ENCODE results near the gene CREB3L1.

Gene CREB3L1

DNA sequence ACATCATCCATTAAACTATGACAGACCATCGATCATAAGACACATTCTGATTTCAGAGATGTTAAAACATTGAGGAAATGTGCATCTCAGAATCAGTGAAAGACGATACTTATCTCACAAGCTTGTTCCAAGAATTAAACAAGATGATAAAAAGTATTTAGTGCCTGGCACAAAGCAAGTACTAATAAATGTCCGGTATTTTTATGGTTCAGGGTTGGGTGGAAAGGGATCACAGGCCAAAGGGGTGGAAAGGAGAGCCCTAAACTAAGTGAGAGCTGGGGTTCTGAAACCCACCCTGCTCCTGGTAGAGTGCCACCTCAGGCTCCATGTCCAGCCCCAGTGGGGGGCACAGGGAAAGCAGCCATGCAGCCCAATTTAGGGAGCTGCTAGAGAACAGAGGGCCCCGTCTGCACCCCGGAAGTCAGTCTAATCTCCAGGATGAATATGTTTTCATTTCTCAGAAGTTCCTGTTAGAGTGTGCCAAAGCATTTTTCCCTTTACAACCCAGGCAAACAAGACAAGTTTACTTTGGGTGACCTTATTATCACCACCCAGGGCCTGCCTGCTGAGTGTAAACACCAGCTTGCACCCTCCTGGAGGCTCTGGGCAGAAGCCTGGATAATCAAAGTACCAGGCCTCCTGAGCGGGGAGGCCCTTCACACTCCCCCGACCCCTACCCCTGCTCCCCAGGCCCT lies 3.8 kb upstream of the CREB3L1 start:
- no peak for DNase-seq

DNA sequence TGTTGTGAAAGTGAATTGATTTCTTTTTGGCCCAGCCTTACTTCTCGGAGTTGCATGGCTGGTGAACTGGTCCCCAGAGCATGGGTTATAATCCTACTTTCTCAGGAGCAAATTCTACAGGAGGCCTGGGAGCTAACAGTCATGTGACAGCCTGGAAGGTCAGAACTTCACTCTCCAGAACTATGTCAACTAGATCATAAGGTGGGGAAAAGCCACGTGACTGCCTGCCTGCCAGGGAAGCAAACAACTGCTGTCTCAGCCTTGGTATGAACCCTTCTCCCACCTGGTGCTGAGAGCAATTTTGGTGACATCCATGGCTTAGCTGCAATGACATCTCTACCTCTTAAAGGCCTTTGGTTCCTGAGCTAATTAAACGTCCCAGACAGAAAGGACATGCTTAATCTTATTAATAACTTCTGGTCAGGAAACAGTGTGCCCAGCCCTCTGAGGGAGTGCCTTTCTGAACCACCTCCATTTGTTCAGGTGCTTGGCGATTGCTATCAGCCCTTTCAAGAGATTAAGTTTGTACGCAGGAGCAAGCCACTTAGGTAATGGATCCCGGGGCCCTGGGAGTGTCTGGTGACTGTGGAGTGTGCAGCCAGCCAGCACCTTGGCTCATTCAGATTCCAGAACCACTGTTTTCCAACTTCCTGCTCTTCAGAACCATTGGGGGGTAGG lies 1.4 kb upstream of the CREB3L1 start:
- DNase-seq: no peak

DNA sequence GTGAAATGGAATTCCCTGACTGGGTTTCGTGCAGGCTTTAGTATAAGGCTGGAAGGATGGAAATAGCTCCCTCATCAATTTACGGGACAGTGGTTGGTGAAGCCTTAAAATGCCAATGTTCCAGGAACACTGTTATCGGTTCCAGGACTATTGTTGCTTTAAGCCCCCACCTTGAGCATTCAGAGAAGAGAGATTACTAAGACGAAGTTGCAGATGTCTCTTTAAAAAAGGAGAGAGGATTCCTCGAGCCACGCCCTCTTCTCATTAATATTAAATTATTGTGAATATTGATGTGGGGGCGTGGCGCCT lies 195 bp upstream of the CREB3L1 start:
- DNase-seq: peak; percentile 72

DNA sequence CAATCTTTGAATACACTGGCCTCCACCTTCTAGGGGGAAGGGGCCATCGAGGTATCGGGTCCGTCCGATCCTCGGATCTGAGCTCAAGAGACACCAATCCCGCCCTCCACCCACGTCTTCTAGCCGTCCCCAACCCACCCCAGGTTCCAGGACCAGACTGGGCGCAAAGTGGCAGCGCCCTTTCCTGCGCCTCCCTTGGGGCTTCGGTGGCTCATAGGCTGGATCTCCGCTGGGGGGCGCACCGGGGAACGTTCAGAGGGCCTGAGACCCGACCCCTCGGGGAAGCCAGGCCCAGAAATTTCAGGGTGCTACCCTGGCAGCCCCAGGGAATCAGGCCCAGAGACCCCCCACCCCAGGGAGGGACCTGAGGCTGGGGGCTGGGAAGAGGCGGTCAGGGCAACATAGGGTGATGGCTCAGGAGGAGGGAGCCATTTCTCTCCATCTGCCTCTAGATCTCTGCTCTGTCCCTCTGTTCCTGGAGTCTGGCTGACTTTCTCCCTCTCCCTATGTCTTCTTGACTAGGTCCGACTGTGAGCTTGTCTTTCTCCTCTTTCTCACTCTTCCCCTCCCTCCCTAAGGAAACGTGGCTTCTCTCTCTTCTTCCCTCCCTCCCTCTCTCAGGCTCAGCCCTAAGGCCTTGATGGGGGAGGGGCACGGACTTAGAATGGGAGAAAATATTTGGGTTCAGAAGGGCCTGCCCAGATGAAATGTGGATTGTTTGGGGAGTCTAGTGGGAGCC lies 1.1 kb downstream of the CREB3L1 start:
- peak; percentile 64 for DNase-seq

DNA sequence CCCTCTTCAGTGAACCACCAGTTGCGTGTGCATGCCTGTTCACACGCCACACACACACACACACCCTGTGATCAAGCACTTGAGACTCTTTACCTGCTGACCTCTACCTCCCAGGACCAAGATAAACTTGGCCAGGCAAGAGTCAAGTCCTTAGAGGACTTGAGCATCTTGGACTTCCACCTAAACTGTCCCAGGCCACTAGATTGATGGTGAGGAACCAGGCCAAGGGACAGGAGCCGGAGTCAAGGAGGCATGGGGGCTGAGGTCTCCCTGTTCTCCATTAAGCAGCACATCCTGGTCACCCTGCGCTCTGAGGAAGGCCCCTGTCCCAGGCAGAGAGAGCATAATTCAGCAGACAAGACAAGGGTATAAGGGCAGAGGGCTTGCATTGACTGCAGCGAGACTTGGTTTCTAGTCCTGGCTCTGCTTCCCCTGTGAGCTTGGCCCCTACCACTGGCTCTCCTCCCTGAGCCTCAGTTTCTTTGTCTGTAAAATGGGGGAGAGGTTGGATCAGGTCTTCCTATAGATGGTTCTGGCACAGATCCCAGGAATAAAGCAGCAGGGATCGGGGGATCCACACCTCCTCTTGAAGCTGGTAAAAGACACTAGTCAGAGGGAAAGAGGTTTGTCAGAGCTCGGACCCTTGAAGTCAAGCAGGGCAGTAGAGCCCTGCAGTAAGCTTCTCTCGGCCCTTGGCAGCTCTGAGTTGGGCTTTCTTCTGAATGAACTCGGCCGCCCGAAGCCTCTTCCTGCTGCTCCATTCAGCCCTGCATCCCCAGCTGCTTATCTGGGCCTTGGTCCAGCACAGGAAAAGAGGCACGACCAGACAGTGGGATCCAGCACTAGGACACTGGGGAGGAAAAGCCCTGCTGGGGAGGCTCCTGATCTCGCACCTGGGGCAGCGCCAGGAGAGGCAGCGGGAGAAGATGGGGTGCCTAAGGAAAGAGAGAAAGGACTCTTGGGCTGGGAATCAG lies 2.0 kb downstream of the CREB3L1 start:
- DNase-seq: peak; percentile 73

DNA sequence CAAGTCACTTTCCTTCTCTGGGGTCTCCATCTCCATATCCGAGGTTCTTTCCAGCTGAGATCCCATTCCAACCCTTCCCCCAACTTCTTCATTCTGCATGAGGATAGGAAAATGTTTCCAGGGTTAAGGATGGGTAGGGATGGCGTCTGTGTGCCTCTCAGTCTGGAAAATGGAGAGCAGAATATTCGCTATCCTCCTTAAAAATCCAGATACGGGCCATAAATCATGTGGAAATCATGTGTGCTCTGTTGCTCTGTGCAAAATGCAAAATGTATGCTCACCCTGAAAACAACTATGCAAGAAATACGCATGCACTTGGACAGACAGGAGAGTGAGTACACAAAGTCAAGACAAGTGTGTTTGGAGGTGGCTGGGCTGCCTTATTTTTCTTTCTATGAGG lies 3.2 kb downstream of the CREB3L1 start:
- no peak for DNase-seq

DNA sequence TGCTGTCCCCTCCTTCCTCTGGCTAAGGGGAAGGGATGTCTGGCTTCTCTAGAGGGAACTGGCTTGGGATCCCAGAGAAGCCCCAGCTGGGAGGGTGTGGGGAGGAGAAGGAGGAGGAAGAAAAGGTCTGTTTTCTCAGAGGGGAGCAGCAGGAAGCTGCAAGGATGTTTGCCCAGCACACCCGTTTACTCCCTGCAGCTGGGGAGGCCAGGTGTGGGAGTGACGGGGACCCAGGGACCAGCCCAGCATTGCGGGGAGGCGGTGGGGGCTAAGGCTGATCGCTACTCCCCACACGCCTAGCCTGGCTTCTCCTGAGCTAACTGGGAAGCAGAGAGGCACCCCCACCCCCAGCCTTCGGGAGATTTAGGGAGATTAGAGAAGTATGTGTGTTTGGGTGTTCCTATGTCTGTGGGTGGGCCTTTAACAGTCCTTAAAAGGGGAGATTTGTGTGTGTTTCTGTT lies 3.9 kb downstream of the CREB3L1 start:
- peak; percentile 83 for DNase-seq

DNA sequence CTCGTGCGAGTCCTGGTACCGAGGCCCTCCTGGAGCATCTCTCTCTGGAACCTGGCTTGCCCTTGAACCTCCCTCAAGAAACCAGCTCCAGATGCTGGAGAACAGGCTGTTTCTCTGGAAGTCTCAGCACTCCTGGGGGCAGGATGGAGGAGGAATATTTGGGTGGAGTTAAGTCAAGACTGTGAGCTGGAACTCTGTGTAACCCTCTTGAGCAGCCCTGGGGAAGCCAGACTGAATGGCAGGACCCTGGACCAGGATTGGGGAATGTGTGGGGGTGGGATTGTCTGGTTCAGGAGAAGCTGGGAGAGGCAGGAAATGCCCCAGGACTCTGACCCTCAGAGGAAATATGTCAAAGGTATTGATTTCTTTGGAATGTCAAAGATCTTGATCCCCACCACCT lies 7.7 kb downstream of the CREB3L1 start:
- DNase-seq: peak; percentile 39

DNA sequence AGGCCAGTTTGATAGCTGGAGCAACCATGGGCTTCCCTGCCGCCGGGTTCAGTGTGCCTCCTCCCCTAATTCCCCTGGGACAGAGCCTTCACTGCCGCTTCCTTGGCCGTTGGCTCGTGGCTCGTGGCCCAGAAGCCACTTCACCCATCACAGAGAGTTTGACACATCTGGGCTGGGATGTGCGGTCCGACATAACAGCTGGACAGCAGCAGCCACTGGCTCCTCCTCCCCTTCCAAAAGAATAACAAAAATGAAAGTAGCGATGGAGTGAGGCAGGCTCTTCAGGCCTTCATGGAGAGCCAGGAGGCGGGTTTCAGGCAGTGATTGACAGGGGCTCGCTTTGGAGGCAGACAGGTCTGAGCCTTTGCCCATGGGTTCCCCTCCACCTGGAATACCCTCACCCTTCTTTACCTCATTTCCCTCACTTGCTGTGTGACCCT lies 8.2 kb downstream of the CREB3L1 start:
- peak; percentile 62 for DNase-seq

DNA sequence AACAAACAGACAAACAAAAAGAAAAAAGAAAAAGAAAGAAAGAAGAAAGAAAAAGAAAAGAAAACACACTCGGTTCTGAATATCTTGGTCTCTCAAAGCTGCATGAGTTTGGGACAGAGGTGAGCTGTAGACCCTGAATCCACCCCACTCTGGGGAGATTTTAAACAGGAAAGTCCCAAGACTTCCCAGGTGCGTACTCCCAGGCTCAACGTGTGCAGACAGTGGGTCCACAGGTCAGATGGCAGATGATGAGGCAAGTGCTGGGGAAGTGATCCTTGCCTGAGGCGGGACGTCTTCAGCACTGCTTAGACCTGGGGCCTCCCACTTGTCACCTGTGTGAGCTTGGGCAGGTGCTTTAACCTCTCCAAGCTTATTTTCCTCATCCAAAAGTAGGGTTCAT lies 9.3 kb downstream of the CREB3L1 start:
- no peak for DNase-seq

DNA sequence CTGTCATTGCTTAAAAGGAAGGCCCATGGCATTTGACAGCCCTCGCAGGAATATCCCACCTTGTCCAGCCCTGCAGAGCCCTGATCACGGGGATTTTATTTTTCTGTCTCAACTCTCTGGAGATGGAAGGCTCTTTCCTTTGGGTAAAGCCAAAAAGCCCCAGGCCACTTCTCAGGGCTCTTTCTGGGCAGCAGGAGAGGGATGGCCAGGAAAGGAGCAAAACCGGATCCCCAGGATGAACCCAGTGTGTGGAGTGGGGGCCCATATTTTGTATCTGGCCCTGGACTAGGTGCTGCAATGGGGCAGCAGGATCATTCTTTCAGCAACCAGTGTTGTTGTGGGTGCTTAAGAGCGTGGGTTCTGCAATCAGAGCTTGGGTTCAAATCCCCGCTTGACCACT lies 11.0 kb downstream of the CREB3L1 start:
- no peak for DNase-seq

DNA sequence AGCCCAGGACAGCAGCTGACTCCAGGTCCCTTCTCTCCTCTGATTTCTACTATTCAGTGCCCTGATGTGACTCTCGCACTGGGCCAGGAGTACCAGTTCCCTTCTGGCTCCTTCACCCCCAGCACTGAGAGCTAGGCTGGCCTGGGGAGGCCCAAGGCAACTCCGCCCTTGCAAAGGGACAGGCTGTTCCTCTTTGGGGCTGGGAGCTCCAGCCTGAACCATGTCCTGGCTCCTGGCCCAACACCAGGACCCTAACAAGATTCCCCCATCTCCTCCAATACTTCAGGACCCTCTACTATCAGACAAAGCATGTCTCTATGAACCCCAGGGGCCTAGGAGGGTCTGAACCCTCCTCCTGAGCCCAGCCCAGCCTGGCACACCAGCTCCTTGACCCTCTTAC lies 12.5 kb downstream of the CREB3L1 start:
- DNase-seq: no peak

DNA sequence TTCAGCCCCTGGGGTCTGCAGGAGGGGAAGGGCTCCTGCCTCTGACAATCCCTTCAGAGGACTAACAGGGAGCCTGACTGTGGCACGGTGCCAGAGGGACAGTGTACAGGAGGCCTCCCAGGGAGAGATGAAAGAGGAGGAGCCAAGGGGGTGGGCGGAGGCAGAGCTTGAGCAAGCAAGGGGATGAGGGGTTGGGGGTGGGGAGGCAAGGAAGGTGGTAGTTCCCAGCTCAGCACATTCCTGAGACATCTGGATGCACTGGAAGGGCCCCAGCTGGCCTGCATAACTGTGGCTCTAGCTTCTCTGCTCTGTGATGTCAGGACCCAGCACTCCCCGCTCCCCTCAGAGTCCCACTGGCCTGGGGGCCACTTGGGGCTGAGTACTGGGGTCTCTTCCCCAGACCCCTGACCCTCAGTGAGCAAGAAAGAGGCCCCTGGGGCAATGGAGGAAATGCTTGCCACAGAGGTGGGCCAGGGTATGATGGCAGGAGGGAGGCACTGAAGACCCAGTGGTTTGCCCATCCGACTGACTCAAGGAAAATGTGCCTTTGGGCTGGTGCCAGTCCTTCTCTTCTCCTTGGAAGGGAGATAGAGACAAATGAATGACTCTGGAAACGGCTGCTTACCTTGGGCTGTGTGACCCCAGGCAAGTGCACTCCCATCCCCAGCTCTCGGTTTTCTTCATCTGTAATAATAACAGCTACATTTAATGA lies 13.3 kb downstream of the CREB3L1 start:
- peak; percentile 100 for DNase-seq

DNA sequence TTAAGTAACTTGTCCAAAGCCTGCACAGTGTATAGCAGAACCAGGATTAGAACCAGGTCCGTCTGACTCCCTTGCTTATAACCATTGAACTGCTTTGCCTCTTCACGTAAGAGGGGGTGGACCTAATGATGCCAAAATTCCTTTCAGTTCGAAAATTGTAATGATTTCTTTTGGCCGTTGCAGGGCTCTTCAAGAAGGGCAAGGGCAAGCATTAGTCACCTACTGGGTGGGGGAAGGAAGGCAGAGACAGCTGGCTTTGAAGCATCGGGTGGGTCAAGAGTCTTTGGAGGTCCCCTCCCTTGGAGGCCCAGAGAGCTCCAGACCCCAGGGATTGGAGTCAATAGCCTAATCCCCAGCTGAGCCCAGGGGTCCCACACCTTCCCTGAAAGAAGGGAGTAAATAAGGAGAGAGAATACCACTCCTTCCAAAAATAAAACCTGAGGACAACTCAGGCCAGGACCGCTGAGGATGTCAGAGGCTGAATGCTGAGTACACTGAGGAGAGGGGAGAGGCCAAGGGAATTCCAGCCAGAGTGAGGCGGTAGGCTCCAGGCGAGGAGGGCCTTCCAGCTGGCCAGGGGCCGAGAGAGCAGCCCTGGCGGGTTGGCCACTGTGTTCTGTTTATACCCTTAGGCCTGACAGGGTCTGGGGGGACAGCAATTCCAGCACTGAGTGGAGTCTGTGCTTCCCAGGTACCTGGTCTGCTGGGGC lies 14.1 kb downstream of the CREB3L1 start:
- peak; percentile 80 for DNase-seq

DNA sequence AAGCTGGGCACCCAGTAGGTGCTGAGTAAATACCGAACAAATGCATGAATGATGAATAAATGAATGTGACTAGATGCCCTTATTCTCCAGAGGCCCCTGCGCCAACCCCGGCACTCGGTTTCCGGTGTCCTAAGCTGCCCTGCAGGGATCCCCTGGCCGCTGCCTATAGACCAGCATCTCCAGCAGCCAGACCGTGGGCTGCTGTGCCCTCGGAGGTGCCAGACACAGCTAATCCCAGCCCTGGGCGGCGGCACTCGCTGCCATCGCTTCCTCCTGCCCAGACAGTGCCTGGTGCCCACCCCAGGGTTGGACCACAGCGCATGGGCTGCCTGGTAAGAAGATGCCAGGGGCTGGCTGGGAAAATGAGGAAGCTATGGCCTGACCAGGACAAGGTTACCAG lies 15.6 kb downstream of the CREB3L1 start:
- no peak for DNase-seq

DNA sequence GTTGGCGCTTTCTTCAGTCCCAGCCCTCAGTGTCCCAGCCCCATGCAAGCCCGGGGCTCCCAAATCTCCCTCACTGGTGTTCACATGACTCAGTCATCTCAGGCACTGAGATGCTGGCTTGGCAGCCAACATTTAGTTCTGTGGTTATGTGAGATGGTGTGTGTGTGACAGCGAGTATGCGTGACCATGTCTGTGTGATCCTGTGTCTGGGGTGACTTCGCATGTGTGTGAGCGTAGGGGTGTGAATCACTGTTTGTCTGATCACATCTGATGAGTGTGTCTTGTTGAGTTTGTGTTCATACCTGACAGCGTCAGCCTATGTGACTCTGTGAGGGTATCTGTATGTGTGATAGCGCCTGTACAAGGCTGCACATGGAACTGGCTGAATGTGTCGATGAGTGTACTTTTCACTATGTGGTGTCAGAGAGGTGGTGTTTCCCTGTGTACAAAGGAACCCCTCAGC lies 16.2 kb downstream of the CREB3L1 start:
- DNase-seq: peak; percentile 96

DNA sequence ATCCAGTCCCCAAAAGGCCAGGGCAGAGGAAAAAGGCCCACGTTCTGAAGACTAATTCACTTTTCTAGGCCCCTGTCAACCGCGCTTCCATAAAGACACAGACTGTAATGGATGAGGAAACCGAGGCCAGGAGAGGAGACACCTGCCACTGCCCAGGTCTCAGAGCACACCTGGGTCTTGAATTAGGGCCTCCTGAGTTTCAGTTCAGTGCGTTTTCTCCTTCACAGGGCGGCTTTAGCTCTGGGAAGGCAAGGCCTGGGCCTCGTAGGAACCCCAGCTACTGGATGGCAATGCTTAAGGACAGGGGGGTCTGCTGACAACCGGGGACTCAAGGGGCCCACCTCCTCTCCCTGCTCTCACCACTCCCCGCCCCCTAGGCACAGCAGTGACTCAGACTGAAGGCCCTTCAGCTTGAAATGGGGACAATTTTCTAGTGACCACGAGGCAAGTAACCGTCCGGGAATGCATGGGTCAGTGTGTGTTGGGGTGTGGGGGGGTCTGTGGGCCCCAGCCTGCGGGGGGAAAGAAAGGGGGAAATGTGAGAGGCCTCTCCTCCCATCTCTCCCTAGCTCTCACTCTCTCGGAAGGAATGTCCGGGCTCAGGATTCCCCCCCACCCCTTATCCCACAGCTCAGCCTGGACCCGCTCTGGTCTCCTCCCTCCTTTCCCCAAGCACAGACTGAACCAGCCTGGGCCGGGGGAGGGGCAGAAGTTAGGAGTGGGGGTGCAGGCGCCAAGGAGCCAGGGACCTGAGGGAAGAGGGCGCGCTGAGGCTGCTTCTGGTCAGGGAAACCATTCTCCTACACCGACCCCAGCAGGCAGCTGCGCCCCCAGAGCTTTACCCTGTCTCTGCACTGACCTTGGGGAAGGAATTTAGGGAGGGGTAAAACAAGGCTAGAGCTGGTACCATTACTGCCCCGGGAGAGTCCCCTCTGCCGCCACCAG lies 17.2 kb downstream of the CREB3L1 start:
- peak; percentile 99 for DNase-seq

DNA sequence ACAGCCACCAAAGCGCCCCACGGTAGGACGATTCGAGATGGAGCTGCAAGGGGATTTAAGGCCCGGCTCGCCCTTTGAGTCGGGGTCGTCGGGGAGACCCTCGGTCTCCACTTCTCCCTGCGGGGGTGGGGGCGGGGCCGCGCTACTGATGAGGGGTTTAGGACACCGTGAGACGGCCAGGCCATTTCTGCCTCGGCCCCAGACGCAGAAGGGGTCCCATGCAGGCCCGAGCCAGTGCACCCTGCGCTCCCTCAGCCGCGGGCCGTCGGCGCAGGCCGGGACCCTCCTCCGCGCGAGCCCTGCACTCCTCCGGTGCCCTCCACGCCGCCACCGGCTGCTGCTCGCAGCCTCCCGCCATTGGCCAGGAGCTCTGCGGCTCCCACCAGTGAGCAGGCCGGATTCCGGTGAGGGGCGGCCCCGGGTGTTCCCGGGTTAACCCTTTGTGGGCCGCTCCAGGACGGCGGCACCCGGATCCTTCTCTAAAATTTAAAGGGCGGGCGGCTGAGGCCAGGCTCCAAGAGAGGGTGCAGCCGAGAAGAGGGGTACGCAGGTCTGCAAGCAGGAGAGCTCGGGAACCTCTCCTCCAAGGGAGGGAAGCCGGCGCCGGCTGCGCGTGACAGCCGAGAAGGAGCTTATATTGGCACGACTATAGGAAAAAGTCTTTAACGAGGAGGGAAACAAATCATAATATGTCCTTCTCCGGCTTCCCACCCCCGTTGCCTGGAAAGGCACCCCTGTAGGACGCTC lies 18.0 kb downstream of the CREB3L1 start:
- DNase-seq: peak; percentile 85

DNA sequence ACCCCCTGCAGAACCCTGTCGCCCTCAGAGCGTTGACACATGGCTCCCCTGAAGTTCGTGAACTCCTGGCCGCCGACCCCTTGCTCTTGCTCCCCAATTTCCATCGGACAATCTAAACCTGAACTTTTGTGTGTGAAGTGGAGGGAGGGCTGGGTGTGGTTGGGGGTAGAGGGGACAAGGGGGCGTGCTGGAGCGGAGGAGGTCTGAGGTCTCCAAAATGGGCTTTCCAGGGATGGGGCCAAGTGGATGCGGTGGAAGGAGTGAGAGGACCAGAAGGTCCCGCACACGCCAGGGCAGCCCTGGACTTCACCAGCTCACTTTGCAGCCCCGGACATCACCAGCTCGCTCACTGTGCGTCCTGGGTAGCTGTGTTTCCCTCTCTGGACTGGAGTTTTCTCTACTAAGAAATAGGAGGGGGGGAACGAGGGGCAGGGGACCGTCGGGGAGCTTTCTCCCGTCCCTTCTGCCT lies 18.6 kb downstream of the CREB3L1 start:
- no peak for DNase-seq
